GM21717 (cell line): ENCODE results near the gene APOBEC3C.
"Not testable (repeated sequence)": the region's sequence is repeated elsewhere in the genome, so short reads cannot be mapped to it uniquely, and the experiment has no call there.

Experiments used
- ATAC-seq: cut with Tn5 transposase; IDR thresholded peaks from one replicate; pipeline ENCODE4 v1.9.1; 2021; ENCODE audit warnings: mild to moderate bottlenecking, moderate library complexity; ENCODE audit not compliant: unreplicated experiment

Gene APOBEC3C

DNA sequence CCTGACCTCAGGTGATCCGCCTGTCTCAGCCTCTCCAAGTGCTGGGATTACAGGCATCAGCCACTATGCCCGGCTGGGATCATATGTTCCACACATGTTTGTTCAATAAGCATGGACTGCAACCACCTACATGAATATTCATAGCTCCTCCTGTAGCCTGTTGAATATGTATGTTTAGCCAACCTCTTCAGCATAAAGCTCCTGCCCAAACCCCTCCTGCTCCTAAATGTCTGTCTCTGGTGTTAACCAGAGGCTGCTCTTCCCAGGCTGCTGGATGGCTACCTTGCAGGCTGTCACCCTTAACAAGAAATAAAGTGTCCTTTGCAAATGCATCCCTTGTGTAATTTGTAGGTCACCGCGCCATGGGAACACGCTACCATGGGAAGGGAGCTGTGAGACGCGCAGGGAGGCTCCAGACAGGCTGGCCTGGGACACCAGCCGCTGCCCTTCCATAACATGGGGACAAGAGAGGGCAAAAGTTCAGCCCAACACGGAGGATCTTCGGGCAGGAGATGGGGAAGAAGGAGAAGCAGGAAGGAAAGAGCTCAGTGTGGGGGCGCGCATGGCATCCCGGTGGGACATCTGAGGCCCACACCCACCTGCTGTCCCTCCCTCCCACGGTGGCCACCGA, 6.1 kb downstream of the APOBEC3C start:
- not testable (repeated sequence) for ATAC-seq

DNA sequence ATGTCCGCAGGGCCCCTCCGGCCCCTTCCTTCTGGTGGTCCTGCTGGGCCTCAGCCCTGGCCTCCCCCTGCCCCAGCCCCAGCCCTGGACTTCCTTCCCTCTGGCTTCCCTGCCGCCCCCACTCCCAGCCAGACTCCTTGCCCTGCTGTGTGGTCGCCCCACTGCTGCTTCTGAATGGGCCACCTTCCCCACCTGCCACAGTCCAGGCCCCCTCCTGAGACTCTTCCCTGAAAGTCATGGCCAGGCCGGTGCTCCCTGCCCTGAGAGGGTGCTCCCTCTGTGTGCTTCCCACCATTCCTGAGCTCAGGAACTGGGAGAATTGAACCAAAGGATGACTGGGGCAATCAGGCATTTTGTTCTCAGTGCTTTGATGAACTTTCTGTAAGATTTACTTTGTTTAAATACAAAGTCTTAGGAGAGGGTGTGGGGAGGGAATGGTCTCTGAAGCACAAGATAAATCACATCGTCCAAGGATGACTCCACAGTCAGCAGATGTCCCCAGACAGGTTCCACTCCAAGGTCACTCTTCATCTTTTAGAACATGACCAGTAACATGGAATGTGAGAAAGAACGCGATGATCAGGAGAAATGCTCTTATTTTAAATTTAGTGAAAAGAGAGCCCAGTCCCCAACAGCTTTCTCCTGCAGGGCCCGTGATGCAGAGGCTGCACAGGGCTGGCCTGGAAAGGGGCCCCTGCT, 7.6 kb downstream of the APOBEC3C start:
- ATAC-seq = no peak

DNA sequence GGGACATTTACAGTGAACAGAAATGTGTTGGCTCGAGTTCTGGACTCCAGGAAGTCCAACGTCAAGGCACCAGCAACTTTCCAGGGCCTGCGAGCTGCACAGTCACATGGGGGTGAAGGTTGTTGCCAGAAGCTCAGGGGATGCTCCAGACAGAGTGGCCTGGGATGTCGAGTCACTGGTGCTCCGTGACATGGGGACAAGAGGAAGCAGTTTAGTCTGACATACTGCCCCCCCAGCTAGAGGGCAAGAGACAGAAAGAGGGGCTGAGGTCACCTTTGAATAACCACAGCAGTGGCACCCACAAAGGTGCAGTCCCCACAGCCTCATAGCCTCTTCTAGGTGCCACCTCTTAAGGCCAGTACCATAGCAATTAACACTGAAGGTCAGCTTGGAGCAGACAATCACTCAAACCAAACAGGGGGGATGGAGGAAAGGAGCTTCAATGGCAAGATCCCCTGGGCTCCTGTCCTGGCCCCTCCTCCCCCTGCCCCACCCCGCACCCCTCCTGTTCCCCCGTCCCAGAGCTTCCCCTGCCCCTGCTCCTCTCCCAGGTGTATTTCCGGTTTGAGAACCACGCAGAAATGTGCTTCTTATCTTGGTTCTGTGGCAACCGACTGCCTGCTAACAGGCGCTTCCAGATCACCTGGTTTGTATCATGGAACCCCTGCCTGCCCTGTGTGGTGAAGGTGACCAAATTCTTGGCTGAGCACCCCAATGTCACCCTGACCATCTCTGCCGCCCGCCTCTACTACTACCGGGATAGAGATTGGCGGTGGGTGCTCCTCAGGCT, 10.7 kb downstream of the APOBEC3C start:
- no peak for ATAC-seq

DNA sequence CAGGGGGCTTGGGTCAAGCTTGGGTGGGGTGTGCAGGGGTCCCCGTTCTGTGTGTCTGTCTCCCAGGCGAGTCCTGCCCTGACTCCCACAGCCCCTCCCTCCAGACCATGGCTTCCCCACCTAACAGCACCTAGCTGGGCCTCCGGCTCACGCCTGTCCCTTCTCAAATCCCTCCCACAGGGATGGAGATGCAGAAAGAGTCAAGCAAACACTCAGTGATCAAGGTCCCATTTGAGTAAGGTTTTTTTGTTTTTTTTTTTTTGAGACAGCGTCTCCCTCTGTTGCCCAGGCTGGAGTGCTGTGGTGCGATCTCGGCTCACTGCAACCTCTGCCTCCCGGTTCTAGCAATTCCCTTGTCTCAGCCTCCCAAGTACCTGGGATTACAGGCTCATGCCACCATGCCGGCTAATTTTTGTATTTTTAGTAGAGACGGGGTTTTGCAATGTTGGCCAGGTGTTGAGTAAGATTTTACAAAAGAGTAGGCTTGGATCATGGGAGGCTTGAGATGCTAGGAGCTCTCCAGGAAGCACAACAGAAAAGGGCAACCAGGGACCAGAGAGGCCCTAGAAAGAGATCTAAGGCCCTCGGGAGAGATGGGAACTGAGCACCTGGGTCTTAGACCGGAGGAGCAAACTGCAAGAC, 12.6 kb downstream of the APOBEC3C start:
- ATAC-seq = no peak

DNA sequence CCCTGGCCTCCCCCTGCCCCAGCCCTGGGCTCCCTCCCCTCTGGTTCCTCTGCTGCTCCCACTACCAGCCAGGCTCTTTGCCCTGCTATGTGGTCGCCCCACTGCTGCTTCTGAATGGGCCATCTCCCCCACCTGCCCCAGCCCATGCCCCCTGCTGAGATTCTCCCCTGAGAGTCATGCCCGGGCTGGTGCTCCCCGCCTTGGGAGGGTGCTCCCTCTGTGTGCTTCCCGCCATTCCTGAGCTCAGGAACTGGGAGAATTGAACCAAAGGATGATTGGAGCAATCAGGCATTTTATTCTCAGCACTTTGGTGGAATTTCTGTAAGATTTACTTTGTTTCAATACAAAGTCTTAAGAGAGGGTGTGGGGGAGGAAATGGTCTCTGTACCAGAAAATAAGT, 13.7 kb downstream of the APOBEC3C start:
- no peak for ATAC-seq

DNA sequence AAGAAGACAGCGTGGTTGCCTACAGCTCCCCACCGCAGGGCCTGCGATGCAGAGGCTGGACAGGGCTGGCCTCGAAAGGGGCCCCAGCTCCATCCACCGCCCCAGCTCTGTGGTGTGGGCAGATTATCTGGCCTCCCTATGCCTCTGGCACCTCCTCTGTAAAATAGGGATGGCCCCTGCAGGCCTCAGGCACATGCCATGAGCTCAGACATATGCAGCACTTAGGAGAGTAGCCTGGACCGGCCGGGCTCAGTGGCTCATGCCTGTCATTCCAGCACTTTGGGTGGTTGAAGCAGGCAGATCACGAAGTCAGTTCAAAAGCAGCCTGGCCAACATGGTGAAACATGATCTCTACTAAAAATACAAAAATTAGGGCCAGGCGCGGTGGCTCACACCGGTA, 14.2 kb downstream of the APOBEC3C start:
- ATAC-seq = no peak

DNA sequence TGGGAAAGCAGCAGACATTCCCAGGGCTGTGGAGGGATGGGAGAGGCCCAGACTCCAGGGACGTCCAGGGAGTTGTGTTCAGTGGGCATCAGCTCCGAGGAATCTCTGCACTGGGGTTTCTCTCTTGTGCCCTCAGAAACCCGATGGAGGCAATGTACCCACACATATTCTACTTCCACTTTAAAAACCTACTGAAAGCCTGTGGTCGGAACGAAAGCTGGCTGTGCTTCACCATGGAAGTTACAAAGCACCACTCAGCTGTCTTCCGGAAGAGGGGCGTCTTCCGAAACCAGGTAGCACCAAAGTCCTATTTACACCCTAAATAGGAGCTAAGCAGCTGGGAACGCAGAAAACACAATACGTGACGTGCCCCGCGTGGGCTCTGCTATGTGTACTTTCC, 15.2 kb downstream of the APOBEC3C start:
- ATAC-seq = no peak

DNA sequence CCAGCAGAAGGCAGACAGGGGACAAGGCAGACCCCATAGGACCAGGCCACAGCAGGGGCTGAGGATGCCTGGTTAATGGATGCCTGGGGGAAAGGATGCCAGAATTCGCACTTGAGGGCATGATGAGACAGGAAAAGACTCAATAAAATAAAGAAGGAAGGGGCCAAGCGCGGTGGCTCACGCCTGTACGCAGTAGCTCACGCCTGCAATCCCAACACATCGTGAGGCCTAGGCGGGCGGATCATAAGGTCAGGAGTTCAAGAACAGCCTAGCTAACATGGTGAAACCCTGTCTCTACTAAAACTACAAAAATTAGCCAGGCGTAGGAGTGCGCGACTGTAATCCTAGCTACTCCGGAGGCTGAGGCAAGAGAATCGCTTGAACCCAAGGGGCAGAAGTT, 16.6 kb downstream of the APOBEC3C start:
- ATAC-seq = no peak

DNA sequence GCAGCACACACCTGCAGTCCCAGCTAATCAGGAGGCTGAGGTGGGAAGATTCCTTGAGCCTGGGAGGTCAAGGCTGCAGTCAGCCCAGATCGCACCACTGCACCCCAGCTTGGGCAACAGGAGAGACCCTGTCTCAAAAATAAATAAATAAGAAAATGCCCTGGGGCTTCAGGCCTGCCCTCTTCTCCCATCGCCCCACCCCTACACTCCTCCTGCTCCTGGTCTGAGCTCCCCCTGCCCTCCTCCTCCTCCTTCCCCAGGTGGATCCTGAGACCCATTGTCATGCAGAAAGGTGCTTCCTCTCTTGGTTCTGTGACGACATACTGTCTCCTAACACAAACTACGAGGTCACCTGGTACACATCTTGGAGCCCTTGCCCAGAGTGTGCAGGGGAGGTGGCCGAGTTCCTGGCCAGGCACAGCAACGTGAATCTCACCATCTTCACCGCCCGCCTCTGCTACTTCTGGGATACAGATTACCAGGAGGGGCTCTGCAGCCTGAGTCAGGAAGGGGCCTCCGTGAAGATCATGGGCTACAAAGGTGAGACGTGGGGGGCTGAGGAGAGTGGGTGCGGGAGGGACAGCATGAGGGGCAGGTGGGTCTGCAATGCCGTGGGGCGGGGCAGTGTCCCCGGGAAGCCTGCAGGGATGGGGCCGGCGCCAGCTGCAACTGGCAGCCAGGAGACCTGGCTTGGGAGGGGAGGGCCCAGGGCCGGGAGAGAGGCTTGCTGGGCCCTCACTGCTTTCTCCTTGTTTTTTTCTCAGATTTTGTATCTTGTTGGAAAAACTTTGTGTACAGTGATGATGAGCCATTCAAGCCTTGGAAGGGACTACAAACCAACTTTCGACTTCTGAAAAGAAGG, 17.6 kb downstream of the APOBEC3C start:
- not testable (repeated sequence) for ATAC-seq

DNA sequence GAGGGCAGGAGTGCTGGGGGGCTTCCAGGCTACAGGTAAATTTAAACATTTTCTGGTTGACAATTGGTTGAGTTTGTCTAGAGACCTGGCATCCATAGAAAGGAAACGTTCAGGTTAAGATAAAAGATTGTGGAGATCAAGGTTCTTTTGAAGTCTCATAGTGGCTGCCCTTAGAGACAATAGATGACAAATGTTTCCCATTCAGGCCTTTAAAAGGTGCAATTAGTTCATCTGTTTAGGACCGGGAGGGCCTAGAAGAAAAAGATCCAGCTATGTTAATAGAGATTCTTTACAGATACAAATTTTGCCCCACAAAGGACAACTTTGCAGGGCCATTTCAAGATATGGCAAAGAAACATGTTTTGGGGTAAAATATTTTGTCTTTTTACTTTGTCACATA, 23.0 kb downstream of the APOBEC3C start:
- not testable (repeated sequence) for ATAC-seq

DNA sequence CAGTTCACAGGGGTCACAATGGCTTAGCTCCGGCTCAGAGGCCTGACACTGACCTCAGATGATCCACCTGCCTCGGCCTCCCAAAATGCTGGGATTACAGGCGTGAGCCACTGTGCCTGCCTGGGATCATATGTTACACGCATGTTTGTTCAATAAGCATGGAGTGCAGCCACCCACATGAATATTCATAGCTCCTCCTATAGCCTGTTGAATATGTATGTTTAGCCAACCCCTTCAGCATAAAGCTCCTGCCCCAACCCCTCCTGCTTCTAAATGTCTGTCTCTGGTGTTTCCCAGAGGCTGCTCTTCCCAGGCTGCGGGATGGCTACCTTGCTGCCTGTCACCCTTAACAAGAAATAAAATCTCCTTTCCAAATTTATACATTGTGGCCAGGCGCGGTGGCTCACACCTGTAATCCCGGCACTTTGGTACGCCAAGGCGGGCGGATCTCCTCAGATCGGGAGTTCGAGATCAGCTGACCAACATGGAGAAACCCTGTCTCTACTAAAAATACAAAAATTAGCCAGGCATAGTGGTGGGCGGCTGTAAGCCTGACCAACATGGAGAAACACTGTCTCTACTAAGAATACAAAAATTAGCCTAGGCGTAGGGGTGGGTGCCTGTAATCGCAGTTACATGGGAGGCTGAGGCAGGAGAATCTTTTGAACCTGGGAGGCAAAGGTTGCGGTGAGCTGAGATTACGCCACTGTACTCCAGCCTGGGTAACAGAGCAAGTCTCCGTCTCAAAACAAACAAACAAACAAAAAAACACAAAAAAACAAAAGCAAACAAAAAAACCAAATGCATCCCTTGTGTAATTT, 25.5 kb downstream of the APOBEC3C start:
- no peak for ATAC-seq

DNA sequence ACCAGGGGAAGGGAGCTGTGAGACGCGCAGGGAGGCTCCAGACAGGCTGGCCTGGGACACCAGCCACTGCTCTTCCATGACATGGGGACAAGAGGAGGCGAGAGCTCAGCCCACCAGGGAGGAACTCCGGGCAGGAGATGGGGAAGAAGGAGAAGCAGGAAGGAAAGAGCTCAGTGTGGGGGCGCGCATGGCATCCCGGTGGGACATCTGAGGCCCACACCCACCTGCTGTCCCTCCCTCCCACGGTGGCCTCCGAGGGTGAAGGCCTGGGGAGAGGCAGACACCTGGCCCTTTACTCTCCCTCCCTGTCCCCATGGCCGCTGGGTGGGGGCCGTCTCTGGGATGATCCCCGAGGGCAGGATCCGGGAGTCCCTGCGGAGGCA, 26.1 kb downstream of the APOBEC3C start:
- ATAC-seq = peak; percentile 15

DNA sequence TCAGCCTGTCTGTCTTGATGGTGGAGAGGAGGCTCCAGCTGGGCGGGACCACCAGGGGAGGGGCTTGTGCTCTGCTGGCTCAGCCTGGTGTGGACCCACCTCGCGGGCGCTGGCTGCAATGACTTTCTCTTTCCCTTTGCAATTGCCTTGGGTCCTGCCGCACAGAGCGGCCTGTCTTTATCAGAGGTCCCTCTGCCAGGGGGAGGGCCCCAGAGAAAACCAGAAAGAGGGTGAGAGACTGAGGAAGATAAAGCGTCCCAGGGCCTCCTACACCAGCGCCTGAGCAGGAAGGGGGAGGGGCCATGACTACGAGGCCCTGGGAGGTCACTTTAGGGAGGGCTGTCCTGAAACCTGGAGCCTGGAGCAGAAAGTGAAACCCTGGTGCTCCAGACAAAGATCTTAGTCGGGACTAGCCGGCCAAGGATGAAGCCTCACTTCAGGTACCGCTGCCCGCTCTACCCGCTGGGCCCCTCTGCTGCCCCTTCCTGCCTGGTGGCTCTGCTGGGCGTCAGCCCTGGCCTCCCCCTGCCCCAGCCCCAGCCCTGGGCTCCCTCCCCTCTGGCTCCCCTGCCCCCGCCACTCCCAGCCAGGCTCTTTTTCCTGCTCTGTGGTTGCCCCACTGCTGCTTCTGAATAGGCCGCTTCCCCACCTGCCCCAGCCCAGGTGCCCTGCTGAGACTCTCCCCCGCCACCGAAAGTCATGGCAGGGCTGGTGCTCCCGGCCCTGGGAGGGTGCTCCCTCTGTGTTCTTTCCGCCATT, 26.7 kb downstream of the APOBEC3C start, which contains the start of gene APOBEC3F:
APOBEC3F (plus strand) TSS at position 327 of the 759 bp plus-strand sequence; CDS start at position 424, 97 bp downstream.
- ATAC-seq = peak; percentile 84

DNA sequence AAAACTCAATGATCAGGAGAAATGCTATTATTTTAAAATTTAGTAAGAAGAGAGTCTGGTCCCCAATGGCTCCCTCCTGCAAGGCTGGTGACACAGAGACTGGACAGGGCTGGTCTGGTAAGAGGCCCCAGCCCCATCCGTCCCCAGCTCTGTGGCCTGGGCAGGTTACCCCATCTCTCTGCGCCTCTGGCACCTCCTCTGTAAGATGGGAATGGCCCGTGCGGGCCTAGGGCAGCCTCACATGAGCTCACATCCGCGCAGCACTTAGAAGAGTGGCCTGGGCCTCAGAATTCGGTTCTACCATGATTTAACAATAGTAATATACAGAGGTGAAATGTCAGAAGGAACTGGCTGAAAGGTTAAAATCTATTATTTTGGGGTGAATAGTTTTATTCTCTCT, 27.9 kb downstream of the APOBEC3C start:
- ATAC-seq = no peak

DNA sequence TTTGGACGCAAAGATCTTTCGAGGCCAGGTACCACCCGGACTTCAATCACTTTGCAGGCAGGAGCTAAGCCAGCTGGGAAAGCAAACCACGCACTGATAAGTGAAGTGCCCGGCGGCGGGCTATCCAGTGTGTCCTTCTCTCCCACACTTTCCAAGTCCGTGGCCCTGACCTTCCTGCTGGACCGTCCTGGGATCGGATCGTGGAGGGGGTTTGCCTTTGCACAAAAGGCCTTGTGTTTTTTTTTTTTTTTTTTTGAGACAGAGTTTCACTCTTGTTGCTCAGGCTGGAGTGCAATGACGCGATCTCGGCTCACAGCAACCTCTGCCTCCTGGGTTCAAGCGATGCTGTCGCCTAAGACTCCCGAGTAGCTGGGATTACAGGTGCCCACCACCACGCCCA, 29.0 kb downstream of the APOBEC3C start:
- ATAC-seq = not testable (repeated sequence)

DNA sequence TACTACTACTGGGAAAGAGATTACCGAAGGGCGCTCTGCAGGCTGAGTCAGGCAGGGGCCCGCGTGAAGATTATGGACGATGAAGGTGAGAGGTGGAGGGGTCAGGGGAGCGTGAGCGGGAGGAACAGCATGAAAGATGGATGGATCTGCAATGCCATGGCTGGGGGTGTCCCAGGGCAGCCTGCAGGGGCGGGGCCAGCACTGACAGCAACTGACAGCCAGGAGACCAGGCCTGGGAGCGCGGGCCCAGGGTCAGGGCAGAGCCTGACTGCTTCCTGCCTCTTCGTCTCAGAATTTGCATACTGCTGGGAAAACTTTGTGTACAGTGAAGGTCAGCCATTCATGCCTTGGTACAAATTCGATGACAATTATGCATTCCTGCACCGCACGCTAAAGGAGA, 31.1 kb downstream of the APOBEC3C start:
- not testable (repeated sequence) for ATAC-seq

DNA sequence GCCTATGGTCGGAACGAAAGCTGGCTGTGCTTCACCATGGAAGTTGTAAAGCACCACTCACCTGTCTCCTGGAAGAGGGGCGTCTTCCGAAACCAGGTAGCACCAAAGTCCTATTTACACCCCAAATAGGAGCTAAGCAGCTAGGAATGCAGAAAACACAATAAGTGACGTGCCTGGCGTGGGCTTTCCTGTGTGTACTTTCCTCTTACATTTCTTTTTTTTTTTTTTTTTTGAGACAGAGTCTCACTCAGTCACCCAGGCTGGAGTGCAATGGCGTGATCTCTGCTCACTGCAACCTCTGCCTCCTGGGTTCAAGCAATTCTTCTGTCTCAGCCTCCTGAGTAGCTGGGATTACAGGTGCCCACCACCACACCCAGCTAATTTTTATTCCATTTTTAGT, 35.4 kb downstream of the APOBEC3C start:
- not testable (repeated sequence) for ATAC-seq

DNA sequence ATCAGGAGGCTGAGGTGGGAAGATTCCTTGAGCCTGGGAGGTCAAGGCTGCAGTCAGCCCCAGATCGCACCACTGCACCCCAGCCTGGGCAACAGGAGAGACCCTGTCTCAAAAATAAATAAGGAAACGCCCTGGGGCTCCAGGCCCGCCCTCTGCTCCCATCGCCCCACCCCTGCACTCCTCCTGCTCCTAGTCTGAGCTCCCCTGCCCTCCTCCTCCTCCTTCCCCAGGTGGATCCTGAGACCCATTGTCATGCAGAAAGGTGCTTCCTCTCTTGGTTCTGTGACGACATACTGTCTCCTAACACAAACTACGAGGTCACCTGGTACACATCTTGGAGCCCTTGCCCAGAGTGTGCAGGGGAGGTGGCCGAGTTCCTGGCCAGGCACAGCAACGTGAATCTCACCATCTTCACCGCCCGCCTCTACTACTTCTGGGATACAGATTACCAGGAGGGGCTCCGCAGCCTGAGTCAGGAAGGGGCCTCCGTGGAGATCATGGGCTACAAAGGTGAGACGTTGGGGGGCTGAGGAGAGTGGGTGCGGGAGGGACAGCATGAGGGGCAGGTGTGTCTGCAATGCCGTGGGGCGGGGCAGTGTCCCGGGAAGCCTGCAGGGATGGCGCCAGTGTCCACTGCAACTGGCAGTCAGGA, 37.9 kb downstream of the APOBEC3C start:
- not testable (repeated sequence) for ATAC-seq
